ENCODE results near the gene FBXO10. TPM values are rescaled to one million over a fixed set of nuclear protein-coding genes. Genes with fewer than 3 reads are reported as not detected.
A peak's percentile ranks its signal among the peaks of the same experiment; 100 is the strongest.

FBXO10 gene, protein sequence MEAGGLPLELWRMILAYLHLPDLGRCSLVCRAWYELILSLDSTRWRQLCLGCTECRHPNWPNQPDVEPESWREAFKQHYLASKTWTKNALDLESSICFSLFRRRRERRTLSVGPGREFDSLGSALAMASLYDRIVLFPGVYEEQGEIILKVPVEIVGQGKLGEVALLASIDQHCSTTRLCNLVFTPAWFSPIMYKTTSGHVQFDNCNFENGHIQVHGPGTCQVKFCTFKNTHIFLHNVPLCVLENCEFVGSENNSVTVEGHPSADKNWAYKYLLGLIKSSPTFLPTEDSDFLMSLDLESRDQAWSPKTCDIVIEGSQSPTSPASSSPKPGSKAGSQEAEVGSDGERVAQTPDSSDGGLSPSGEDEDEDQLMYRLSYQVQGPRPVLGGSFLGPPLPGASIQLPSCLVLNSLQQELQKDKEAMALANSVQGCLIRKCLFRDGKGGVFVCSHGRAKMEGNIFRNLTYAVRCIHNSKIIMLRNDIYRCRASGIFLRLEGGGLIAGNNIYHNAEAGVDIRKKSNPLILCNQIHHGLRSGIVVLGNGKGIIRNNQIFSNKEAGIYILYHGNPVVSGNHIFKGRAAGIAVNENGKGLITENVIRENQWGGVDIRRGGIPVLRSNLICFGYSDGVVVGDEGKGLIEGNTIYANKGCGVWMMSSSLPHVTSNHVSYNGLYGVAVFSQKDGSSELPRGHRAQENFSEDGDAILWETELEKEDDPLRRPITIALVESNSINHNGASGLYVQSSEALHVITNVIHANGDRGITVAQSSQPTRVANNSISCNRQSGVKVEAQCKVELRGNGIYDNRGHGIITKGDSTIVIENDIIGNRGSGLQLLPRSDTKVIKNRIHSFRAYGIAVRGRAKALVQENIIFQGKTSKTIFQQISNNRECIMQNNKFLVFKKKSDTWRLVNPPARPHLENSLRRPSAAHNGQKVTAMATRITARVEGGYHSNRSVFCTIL
- total RNA-seq: 1 to 10 TPM in 1 of 2 experiments, under 1 TPM in 1; 0.81 to 2.3 TPM
- polyA plus RNA-seq (2013, experiment 1 of 2): 2.7 TPM
- 5.2 TPM for polyA plus RNA-seq (2013, experiment 2 of 2)
- total RNA-seq: 0.64 to 6.1 (median 2.0) reads per million in 172 experiments

- peak within 1 kb of the TSS; percentile 93 for H3K4me3 Mint-ChIP-seq
- no peaks in the 10 kb centered on the region for H3K9me3 Mint-ChIP-seq
- peaks cover 5% of the 10 kb centered on the region for H3K36me3 Mint-ChIP-seq (ENCODE audit: low read depth)
- H3K27ac Mint-ChIP-seq: peak within 1 kb of the TSS; percentile 43
- Histone ChIP-seq H3K9me3 (ENCODE audit: control insufficient read depth in 1 of 2, insufficient read depth in 1 of 2, low read length in 2 of 2) (no peaks in the 10 kb centered on the region), H3K36me3 (ENCODE audit: insufficient read depth, low read length) (peaks cover 4% of the 10 kb centered on the region), H3K4me3 (ENCODE audit: low read length) (peak within 1 kb of the TSS; percentile 65), H3K27me3 (ENCODE audit: control insufficient read depth in 1 of 2, insufficient read depth in 2 of 2, low read length in 2 of 2) (no peaks in the 10 kb centered on the region), H3K27ac (ENCODE audit: low read depth in 1 of 2, low read length in 2 of 2) (no peak within 1 kb of the TSS), H3K4me1 (ENCODE audit: insufficient read depth, low read length) (peaks cover 13% of the 10 kb centered on the region)
- H3K4me1 Mint-ChIP-seq (ENCODE audit: low read depth): peaks cover 24% of the 10 kb centered on the region
- TF ChIP-seq, protein P1, sequence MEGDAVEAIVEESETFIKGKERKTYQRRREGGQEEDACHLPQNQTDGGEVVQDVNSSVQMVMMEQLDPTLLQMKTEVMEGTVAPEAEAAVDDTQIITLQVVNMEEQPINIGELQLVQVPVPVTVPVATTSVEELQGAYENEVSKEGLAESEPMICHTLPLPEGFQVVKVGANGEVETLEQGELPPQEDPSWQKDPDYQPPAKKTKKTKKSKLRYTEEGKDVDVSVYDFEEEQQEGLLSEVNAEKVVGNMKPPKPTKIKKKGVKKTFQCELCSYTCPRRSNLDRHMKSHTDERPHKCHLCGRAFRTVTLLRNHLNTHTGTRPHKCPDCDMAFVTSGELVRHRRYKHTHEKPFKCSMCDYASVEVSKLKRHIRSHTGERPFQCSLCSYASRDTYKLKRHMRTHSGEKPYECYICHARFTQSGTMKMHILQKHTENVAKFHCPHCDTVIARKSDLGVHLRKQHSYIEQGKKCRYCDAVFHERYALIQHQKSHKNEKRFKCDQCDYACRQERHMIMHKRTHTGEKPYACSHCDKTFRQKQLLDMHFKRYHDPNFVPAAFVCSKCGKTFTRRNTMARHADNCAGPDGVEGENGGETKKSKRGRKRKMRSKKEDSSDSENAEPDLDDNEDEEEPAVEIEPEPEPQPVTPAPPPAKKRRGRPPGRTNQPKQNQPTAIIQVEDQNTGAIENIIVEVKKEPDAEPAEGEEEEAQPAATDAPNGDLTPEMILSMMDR (IDR thresholded peaks at IDR 0.05): no peak
- ChIA-PET CTCF (interaction anchor here (0.6 kb wide), 1 partner anchor 94 kb away, joined by 5 read pairs; no protein-coding TSS in a partner anchor), POLR2A (interaction anchor here (0.9 to 2.3 kb wide), 4 partner anchors 10 to 90 kb away, joined by 3 to 28 read pairs (median 6); partner anchors contain the start of genes POLR1E and TOMM5)
- no peaks in the 10 kb centered on the region for H3K27me3 Mint-ChIP-seq
- ATAC-seq (ENCODE audit: poor library complexity) (peak; percentile 85), DNase-seq (peak in 13 of 14 experiments; percentile 5 to 74 (median 27))
- intact Hi-C loops (cut with DNase I, micrococcal nuclease): no loop called here
Observed at GRCh38 chr9:37575921-37576721, at the start of gene FBXO10. Gene FBXO10 (minus strand): TSS chr9:37576380. CDS start chr9:37541768, 34,612 bp downstream.

- Mint-ChIP-seq H3K4me1 (ENCODE audit: low read depth) (no peaks in the 10 kb centered on the region), H3K27me3 (no peaks in the 10 kb centered on the region), H3K4me3 (no peak overlapping the region), H3K9me3 (no peaks in the 10 kb centered on the region), H3K27ac (no peak overlapping the region), H3K36me3 (ENCODE audit: low read depth) (no peaks in the 10 kb centered on the region)
- ATAC-seq (ENCODE audit: poor library complexity) (no peak), DNase-seq (no peak)
- no peaks in the 10 kb centered on the region for H3K36me3 ChIP-seq (ENCODE audit: insufficient read depth, low read length)
- H3K27ac ChIP-seq (ENCODE audit: low read depth in 1 of 2, low read length in 2 of 2): no peak overlapping the region
- no peak overlapping the region for H3K4me3 ChIP-seq (ENCODE audit: low read length)
- no peaks in the 10 kb centered on the region for H3K9me3 ChIP-seq (ENCODE audit: control insufficient read depth in 1 of 2, insufficient read depth in 1 of 2, low read length in 2 of 2)
- H3K27me3 ChIP-seq (ENCODE audit: control insufficient read depth in 1 of 2, insufficient read depth in 2 of 2, low read length in 2 of 2): no peaks in the 10 kb centered on the region
- TF ChIP-seq, protein P1 (IDR thresholded peaks at IDR 0.05): no peak
- no peaks in the 10 kb centered on the region for H3K4me1 ChIP-seq (ENCODE audit: insufficient read depth, low read length)
- CTCF ChIA-PET: no interaction called here
- intact Hi-C loops (cut with DNase I, micrococcal nuclease): no loop called here
- POLR2A ChIA-PET: no interaction called here
Observed at GRCh38 chr9:37625758-37626147, 49.6 kb upstream of the FBXO10 start.
